A204.1 (cell line): ENCODE results near the gene TIMP2.
"Not testable (repeated sequence)": the region's sequence is repeated elsewhere in the genome, so short reads cannot be mapped to it uniquely, and the experiment has no call there.

Experiments used
- FAIRE-seq: peaks from 2 replicates; lab custom pipeline; 2012; peaks lifted over from hg19 to GRCh38; lab: Jason Lieb, UNC

TIMP2 gene

GRCh38 chr17:78929908-78930775, 5.0 kb upstream of the TIMP2 start:
- no peak for FAIRE-seq

DNA sequence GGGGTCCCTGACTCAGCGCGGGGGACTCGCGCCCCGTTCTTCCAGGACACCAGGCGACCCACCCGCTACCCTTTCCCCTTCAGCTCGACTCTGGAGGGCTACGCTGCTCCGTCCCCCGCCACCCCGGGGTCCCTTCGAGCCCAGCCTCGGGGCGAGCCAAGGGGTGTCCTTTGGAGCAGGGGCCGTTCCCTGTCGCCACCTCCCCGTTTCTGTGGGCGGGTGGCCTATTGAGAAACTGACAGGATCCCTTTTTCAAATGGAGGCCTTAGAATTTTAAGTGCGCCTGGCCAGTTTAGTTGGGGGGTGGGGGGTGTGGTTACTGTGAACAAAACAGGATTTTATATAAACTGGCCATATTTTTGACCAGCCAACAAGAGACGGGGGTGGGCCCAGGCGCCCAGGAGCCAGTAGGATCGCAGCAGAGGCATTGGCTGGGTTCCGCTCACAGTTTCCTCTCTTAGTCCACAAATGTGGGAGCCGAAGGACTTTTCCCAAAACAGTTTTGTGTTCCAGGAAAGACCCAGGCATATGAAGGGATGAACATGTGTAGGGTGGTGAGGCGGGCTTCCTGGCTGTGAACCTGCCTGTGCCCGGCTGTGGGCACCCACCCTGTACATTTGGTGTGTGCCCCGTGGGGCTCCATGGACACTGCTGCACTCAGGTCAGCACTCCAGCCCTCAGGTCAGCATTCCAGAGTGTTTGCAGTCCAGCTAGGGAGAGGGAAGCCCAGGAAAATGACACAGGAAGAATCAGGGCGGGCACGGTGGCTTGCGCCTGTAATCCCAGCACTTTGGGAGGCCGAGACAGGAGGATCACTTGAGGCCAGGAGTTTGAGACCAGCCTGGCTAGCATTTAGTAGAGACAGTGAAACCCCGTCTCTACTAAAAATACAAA, 722 bp upstream of the TIMP2 start:
- FAIRE-seq: no peak

GRCh38 chr17:78924481-78925151, 571 bp downstream of the TIMP2 start:
- no peak for FAIRE-seq

GRCh38 chr17:78923660-78924453, 1.3 kb downstream of the TIMP2 start:
- no peak for FAIRE-seq

GRCh38 chr17:78922816-78923498, 2.2 kb downstream of the TIMP2 start:
- no peak for FAIRE-seq

DNA sequence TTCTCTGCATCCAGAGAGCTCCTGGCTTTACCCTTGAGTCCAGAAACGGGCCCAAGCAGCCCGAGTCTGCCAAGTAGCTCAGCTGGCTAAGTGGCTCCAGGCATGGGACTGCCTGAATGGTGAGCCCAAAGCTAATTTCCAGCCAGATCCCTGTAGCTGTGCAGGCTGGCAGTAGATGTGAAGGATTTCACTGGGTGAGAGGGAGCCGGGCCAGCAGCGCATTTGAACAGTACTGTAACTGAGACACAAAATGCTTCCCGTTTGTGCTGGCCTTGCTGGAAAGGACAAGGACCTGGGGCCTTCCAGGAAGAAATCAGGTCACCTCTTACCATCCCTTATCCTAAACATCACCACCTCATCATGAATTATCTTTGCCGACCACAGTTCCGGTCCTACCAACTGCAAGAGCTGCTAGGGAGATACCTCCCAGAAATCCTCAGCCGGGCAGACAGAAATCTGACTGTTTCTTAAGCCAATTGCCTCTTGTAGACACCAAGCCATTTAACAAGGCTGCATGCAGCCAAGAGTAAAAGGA, 3.7 kb downstream of the TIMP2 start:
- no peak for FAIRE-seq

GRCh38 chr17:78920528-78920927, 4.7 kb downstream of the TIMP2 start:
- FAIRE-seq: no peak

DNA sequence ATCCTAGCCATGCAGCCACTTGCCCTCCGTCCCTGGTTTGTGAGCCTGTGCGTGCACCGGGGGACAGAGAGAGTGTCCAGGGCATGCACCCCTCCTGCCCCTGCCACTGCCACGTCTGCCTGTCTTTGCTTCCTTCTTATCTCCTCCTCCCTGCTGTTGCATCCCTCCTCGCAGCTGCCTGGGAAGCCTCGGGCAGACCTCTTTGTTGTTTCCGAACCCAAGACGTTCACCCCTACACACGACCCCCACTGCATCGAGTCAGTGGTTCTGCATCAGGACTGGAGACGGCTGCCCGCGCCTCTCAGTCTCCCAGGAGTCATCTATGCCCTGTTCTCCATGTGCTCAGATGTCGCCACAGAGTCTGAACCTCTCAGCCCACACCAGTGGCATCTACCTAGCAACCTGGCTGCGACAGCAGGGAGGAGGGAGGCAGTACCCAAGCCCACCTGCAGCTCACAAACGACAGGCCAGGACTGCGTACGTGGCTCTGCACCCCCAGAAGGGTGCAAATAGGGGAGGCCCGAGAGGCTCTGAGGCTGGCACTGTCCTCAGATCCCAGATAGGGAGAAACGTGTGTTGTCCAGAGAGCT, 5.2 kb downstream of the TIMP2 start:
- FAIRE-seq: no peak

DNA sequence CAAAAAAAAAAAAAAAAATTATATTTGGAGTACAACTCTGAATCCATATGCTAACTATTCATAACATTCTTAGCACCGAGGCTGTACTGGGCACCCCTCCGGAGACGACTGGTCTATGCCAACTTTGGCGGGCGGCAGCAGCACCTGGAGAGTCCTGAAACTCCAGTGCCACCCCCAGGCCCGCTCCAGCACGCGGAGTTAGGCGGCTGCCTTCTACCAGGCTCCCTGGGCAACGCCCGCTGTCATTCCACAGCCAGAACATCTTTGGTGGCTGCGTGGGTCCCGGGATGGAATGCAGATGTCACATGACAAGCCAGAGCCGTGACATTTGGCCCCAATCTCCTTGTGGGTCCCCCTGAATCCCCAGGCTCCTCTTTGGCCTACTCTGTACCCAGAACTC, 6.2 kb downstream of the TIMP2 start:
- FAIRE-seq: no peak

GRCh38 chr17:78917451-78918275, 7.5 kb downstream of the TIMP2 start:
- FAIRE-seq: no peak

GRCh38 chr17:78915872-78916632, 9.1 kb downstream of the TIMP2 start:
- FAIRE-seq: no peak

GRCh38 chr17:78913115-78913514, 12.1 kb downstream of the TIMP2 start:
- no peak for FAIRE-seq

DNA sequence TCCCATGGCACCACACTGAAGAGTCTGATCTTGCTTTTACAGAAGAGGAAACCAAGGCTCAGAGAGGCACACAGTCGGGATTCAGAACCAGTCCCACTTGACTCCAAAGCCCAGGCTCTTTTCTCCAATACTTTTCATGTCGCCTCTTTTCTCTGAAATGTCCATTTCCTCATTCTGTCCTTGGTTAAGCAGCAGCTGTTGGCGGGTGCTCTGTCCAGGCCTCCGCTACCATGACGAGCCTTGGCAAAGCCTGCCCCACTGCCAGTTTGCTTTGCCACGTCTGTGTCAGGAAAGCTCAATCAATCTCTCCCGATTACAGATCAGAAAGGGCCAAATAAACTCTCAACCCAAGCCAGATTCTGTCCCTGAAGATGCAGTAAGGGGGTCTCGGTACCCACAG, 13.1 kb downstream of the TIMP2 start:
- FAIRE-seq: no peak

DNA sequence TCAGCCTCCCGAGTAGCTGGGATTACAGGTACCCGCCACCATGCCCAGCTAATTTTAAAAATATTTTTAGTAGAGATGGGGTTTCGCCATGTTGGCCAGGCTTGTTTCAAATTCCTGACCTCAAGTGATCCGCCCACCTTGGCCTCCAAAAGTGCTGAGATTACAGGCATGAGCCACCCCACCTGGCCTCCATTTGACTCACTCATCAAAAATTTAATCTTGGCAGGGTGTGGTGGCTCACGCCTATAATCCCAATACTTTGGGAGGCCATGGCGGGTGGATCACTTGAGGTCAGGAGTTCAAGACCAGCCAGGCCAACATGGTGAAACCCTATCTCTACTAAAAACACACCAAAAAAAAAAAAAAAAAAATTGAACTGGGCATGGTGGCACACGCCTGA, 13.6 kb downstream of the TIMP2 start:
- FAIRE-seq: not testable (repeated sequence)

GRCh38 chr17:78910497-78911284, 14.5 kb downstream of the TIMP2 start:
- no peak for FAIRE-seq

- FAIRE-seq: no peak
Measured at GRCh38 chr17:78908426-78908825, 16.8 kb downstream of the TIMP2 start.

GRCh38 chr17:78905541-78905940, 19.6 kb downstream of the TIMP2 start:
- FAIRE-seq: no peak

DNA sequence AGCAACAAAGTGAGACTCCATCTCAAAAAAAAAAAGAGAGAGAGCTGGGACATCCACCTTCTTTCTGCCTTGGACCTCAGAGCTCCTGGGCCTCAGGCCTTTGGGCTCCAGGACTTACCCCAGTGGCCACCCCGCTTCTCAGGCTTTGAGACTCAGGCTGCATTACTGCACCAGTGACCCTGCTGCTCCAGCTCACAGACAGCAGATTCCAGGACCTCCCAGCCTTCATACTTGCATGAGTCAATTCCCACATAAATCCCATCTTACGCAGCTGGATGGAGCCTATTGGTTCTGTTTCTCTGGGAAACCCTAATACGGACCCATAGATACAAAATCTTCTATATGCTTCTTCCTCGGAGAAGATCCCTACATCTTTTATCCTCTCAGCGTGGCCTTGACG, 20.1 kb downstream of the TIMP2 start:
- no peak for FAIRE-seq
